ENCODE results near the gene FMR1NB. TPM values are rescaled to one million over a fixed set of nuclear protein-coding genes. Genes with fewer than 3 reads are reported as not detected.

FMR1NB gene, protein sequence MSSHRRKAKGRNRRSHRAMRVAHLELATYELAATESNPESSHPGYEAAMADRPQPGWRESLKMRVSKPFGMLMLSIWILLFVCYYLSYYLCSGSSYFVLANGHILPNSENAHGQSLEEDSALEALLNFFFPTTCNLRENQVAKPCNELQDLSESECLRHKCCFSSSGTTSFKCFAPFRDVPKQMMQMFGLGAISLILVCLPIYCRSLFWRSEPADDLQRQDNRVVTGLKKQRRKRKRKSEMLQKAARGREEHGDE
- total RNA-seq: not detected in 2 replicates

DNA sequence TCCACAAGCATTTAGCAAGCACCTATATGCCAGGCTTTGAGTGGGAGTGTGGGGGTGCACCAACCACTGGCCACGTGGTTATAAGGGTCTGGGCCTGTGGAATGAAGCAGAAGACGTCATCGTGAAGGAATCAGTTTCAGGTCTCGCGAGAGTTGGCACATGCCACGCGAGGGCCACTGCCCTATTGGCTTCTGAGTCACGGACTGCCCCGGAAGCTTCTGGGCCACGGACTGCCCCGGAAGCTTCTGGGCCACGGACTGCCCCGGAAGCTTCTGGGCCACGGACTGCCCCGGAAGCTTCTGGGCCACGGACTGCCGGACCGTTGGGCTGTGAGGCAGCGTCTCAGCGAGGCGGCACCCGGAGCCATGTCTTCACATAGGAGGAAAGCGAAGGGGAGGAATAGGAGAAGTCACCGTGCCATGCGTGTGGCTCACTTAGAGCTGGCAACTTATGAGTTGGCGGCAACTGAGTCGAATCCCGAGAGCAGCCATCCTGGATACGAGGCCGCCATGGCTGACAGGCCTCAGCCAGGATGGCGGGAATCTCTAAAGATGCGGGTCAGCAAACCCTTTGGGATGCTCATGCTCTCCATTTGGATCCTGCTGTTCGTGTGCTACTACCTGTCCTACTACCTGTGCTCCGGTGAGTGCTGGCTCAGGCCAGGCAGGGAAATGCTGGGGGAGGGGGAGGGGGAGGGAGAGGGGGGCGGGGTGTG lies at the start of gene FMR1NB:
Gene FMR1NB, plus strand, starts transcription at position 300 of the 715 bp plus-strand sequence. Its CDS starts 66 bp downstream, at position 366.

Other genes with a start within 250 kb of the FMR1NB start
- gene FMR1, start 69.4 kb upstream of the FMR1NB start, total RNA-seq: 36.4 and 39.2 TPM in 2 replicates